Bone marrow (tissue), 2 donors: Measurements from ENCODE around the gene CDA.
"Not testable (repeated sequence)": the region's sequence is repeated elsewhere in the genome, so short reads cannot be mapped to it uniquely, and the experiment has no call there.

Experiments
- DNase-seq, 2 donors: peaks; one replicate each; lab custom pipeline; 2025; lab: John Stamatoyannopoulos, UW

Gene CDA

GRCh38 chr1:20586953-20587660 lies 1.8 kb upstream of the CDA start:
- no peak for DNase-seq

DNA sequence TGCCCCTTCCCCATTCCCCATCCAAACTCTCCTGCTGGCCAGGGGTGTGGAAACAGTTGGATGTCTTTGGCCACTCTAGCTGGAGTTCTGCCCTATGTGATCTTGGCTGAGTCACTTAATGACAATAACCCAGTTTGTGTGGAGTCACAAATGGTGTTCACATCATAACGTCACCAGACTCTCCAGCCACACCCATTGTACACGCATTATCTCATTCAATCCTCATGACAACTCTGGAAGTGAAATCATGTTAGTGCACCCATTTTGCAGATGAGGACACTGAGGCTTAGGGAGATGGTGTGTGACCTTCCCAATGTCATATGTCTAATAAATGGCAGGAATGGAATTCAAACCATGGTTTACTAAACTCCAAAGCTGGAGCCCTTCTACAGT lies 1.2 kb upstream of the CDA start:
- DNase-seq: no peak

GRCh38 chr1:20589331-20590278 lies 708 bp downstream of the CDA start:
- peak in 1 of 2 donors; percentile 42 for DNase-seq

DNA sequence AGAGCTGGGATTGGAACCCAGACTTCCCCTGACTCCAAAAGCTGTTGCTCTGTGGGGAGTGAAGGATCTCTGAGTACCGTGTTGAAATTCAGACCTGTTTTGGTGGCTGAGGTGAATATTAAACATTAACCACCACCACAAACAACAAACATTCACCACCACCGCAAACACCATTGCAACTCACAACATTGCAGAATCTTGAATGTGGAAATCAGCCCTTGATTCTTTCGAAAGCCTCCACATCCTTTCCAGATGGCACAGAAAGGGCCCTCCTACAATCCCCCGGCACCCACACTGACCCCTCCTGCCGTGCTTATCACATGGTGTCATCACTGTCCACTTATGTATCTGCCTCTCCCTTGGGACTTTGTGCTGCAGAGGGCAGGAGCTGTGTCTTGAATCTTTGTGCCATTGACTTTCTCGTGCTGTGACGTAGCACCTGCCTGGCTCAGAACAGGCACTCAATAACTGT lies 1.4 kb downstream of the CDA start:
- peak in 1 of 2 donors; percentile 8 for DNase-seq

GRCh38 chr1:20593756-20594155 lies 4.9 kb downstream of the CDA start:
- no peak for DNase-seq

GRCh38 chr1:20594746-20595145 lies 5.8 kb downstream of the CDA start:
- DNase-seq: no peak

DNA sequence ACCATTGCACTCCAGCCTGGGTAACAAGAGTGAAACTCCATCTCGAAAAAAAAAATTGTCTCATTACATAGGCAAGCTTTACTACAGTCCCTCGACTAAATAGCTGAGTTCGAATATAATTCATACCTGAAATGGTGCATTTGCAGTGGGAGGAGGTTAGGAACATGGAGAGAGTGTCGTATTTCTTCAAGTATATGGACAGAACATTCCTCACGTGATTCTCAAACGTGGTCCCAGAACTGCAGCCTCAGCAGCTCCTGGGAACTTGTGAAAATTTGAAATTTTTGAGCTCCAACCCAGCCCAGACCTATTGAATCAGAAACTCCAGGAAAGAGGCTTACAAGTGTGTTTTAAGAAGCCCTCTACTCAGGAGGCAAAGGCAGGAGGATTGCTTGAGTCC lies 7.2 kb downstream of the CDA start:
- DNase-seq: no peak

DNA sequence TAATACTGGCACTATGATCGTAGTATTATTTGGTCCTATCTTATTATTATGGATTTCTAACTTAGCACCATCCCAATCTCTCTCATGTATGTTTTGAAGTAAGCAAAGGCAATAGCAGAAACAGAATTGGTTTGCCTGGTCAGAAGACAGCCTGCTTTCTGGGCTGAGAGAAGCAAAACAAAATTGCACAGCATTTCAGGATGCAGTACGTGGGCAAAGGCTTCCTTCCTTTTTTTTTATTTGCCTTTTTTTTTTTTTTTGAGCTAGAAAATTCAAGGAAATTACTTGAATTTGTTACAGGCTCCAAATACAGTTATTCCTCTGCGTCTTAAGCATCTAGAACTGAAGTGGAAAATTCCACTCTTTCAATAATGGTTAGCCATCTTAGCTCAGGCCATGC lies 8.8 kb downstream of the CDA start:
- no peak for DNase-seq

DNA sequence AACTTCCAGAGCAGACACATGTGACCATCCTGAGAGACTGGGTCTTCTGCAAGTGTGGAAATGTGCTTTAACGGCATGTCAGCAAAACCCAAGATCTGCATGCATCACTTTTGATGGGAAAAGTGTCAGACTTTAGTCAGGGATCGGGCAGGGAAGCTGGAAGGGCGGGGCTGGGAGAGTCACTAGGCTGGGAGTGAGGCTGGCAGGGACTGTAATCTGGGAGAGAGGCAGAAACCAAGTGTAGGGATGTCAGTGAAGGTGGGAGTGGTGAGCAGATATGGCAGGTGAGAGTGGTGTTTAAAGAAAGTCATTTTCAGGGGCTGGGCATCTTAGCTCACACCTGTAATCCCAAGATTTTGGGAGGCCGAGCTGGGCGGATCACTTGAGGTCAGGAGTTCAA lies 11.3 kb downstream of the CDA start:
- no peak for DNase-seq

GRCh38 chr1:20601129-20601825 lies 12.4 kb downstream of the CDA start:
- DNase-seq: no peak

- DNase-seq: no peak
Observed at GRCh38 chr1:20602851-20603450, 14.1 kb downstream of the CDA start.

DNA sequence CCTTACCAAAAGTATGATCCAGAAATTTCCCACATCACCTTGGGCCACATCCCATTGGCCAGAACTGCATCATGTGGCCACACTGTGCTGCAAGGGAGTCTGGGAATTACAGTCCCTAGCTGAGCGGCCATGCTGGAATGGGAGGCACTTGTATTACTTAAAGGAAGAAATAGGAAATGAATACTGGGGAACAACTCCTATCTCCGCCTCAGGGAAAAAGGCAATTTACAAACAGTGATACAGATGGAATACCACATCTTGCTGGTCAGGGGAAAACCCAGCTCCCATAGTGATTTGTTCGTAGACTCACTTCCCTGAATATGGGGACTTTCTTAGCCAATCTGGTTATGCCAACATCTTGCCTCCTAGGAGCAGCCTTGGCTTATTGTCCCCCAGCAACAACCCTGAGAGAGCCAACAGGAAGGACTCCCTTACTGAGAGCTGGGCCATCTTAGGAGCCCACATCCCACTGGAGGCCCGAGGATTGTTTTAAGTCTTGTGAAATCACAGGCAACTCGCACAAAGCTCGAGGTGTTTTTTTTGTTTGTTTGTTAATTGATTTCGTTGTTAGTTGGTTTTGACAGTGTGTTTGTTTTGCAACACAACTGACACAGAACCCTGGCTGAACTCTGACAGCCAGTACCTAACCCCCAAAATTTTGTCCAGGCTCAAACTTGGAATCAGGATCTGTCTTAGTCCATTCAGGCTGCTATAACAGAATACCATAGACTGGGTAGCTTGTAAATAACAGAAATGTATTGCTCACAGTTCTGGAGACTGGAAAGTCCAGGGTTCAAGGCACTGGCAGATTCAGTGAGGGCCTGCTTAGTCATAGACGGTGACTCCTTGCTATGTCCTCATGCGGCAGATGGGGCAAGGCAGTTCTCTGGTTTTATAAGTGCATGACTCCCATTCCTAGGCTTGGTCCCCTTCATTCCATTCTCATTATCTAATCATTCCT lies 14.9 kb downstream of the CDA start:
- DNase-seq: peak in 1 of 2 donors; percentile 36

DNA sequence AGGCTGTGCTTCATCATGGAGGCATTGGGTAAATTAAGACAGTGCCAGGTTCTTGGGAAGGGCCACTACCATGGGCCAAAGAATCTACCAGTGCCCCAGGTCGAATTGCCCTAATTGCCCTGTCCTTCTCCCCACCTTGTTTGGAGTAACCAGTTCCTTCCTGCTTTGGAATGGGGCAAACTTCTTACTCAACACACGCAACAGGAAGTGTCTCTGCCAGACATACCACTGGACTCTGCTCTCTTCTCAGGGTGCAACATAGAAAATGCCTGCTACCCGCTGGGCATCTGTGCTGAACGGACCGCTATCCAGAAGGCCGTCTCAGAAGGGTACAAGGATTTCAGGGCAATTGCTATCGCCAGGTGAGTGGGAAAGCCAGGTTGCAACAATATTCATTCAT lies 15.8 kb downstream of the CDA start:
- no peak for DNase-seq

GRCh38 chr1:20606801-20607570 lies 18.1 kb downstream of the CDA start:
- not testable (repeated sequence) for DNase-seq

DNA sequence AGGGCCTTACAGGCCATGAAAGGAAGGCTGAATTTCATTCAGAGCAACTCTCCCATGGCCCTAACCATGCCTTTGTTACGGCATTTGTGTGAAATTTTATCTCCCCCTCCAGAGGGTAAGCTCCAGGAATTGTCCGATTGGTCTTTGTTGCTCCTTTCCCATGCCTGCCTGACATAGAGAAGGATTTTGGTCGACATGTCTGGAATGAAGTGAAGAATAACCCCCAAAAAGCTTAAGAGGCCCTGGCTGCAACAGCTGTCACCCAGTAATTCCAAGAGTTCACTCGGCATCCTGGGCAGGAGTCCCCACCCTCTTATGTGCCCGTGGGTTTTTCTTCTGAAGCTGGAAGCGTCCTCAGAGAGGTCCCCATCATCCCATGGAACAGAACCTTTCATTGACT lies 20.6 kb downstream of the CDA start:
- no peak for DNase-seq

GRCh38 chr1:20610970-20611369 lies 22.1 kb downstream of the CDA start:
- DNase-seq: no peak

DNA sequence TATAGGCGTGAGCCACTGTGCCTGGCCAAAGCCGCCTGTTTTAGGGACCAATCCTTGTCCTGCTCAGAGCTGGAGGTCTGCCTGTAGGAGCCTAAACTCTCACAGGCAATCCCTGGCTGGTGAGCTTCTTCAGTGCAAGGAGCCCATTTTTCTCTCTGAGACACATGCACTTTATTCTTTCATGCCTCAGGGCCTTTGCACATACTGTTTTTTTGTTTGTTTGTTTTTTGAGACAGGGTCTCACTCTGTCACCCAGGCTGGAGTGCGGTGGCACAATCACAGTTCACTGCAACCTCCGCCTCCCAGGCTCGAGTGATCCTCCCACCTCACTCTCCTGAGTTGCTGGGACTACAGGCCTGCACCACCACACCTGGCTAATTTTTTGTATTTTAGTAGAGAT lies 22.8 kb downstream of the CDA start:
- DNase-seq: no peak

GRCh38 chr1:20612221-20612746 lies 23.4 kb downstream of the CDA start:
- DNase-seq: no peak

DNA sequence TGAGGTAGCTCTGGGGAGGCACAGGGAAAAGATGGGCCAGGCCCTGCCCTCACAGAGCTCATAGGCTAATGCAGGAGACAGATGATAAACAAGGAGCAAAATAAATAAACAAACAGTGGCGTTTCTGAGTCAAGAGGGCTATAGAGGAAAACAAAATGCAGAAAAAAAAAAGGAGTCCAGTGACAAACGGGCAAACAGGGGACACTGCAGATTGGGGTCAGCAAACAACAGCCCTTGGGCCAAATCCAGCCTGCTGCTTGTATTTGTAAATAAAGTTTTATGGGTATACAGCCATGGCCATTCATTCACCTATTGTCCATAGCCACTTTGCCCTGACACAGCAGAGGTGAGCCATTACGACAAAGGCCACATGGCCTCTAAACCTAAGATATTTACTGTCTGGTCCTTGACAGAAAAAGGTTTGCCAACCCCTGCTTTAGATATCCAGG lies 25.3 kb downstream of the CDA start:
- no peak for DNase-seq
